Pancreas (tissue), 10 donors: ENCODE data around the gene RGS14. TPM values are rescaled to one million over a fixed set of nuclear protein-coding genes. Genes with fewer than 3 reads are reported as not detected.

Experiments
- ATAC-seq, 4 donors: fragments of 200-7000 bp; cut with Tn5 transposase; one replicate each; pipeline versions ENCODE4 v1.8.0 to v1.9.1; 2020; ENCODE audit warnings: mild to moderate bottlenecking in 4 of 4, moderate library complexity in 4 of 4
- DNase-seq, 6 donors: peaks; one replicate each; pipeline ENCODE4 v3.0.0-alpha.2; 2020
- FAIRE-seq: peaks from 2 replicates; lab custom pipeline; 2012; peaks lifted over from hg19 to GRCh38; lab: Jason Lieb, UNC
- H3K27ac ChIP-seq, 4 donors: fragments of 200-600 bp; sonication (generic); 1 replicate in 3 of 4; 2 replicates in 1 of 4; pipeline versions ENCODE4 v1.5.0 to v1.8.0; 2020
- H3K27me3 ChIP-seq, 4 donors: fragments of 200-600 bp; one replicate each; pipeline ENCODE4 v1.8.0; 2021
- H3K36me3 ChIP-seq, 3 donors: fragments of 200-600 bp; sonication (generic) in 1 of 3; one replicate each; pipeline versions ENCODE4 v1.5.0 to v1.8.0; 2020 to 2021
- H3K4me1 ChIP-seq, 3 donors: fragments of 200-600 bp; one replicate each; pipeline ENCODE4 v1.8.0; 2021
- H3K4me3 ChIP-seq, 4 donors: fragments of 200-600 bp; sonication (generic) in 2 of 4; one replicate each; pipeline versions ENCODE4 v1.5.0 to v1.8.0; 2020 to 2021
- H3K9me3 ChIP-seq, 4 donors: fragments of 200-600 bp; one replicate each; pipeline ENCODE4 v1.8.0; 2021
- WGBS, 2 donors: extraction: QIAGEN DNeasy Blood & Tissue Kit; methylation state at CpG; one replicate each; pipeline ENCODE4 v1.1.7; 2013; 5-methylcytosine and 5-hydroxymethylcytosine counted together
- intact Hi-C, 3 donors: fragments of 100-400 bp; cut with DNase I; formaldehyde crosslinking; loops; one replicate each; pipeline versions ENCODE4 v1.11.1 to v1.14.2; 2022
- polyA plus RNA-seq, 2 donors: library from polyadenylated mRNA; stranded (reverse); fragments of 200-250 nt; gene quantifications; one replicate each; pipeline ENCODE4 v1.2.3, GENCODE V29; 2013
- total RNA-seq, 6 donors: library from RNA; stranded (reverse); fragmentation: NEBNext Ultra II Directional in 4 of 6; extraction: Animal tissue kit (Norgen Biotek cat#: 25700) in 4 of 6; gene quantifications; one replicate each; pipeline versions ENCODE4 v1.2.1 to v1.2.4, GENCODE V29; 2021 to 2023
- TF ChIP-seq, protein P1 (sequence below), 4 donors: fragments of 200-600 bp; sonication (generic) in 3 of 4; IDR thresholded peaks; one replicate each; pipeline versions ENCODE4 v1.5.0 to v1.8.0; 2021; ENCODE audit warnings: antibody characterized with exemption in 4 of 4
- donor health status: healthy with polysubstance abuse.
- donor health status: DM: no; HTN: no; CAD: no; lungs with moderate emphysema.
- donor health status: DM: no; HTN: no; CAD: no.
- donor health status: control.
- donor health status: control.
- donor health status: Bipolar disorder and iron deficiency.
- donor health status: DM: yes; HTN: yes; CAD: no.
- donor health status: DM: no; HTN: no; CAD: no.
- donor health status: DM: no; HTN: no; CAD: no.
- donor health status: DM: yes; HTN: yes; CAD: no.

RGS14 gene
- total and polyA plus RNA-seq, 8 donors, result 7.0 to 30.9 (median 12.2) TPM

DNA sequence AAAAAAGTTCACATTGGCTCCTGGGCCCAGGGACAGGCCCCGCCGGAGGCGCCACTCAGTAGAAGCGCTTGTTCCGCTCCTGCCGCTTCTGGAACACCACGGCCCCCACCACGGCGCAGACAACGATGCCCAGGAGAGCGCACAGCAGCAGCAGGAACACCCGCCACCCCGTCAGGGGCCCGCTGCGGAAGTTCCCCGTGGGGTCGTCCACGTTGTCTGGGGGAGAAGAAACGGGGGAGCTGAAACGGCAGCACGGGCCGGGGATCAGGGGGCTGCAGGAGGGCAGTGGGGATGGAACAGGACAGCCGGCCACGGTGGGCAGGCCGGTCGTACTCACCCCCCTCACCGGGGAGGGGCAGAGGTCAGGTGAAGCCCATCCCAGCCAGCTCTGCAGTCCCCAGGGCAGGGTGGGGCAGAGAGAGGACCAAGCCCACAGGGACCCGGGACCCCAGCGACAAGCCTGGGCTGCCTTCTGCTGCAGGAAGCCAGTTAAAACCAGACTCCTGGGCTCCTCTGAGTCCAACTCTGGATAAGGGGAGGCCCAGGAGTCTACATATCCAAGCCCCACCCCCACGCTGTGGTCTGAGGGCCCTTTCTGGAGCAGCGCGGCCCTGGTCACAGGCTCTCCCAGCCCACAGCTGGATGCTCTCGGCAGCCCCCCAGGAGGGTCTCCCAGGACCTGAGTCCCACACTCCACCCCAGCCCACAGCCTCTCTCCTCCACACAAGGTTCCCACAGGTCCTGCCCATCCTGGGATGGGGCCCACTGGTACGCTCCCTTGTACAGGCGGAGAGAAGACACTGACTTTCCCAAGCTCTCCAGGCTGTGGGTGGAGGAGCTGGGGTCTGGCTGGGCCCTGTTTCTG lies 25.5 kb upstream of the RGS14 start:
- H3K9me3 ChIP-seq, result no peaks in the 10 kb centered on the region
- intact Hi-C loops, result no loop called here
- 94 to 95% methylated on average over 35 of the region's 35 CpGs for WGBS, 2 donors
- H3K27ac ChIP-seq, result no peak overlapping the region
- H3K27me3 ChIP-seq, result no peaks in the 10 kb centered on the region
- TF ChIP-seq, protein P1, sequence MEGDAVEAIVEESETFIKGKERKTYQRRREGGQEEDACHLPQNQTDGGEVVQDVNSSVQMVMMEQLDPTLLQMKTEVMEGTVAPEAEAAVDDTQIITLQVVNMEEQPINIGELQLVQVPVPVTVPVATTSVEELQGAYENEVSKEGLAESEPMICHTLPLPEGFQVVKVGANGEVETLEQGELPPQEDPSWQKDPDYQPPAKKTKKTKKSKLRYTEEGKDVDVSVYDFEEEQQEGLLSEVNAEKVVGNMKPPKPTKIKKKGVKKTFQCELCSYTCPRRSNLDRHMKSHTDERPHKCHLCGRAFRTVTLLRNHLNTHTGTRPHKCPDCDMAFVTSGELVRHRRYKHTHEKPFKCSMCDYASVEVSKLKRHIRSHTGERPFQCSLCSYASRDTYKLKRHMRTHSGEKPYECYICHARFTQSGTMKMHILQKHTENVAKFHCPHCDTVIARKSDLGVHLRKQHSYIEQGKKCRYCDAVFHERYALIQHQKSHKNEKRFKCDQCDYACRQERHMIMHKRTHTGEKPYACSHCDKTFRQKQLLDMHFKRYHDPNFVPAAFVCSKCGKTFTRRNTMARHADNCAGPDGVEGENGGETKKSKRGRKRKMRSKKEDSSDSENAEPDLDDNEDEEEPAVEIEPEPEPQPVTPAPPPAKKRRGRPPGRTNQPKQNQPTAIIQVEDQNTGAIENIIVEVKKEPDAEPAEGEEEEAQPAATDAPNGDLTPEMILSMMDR (IDR thresholded peaks at IDR 0.05), result no peak
- no peak overlapping the region for H3K4me3 ChIP-seq
- DNase-seq, result peak in 1 of 6 donors; percentile 74
- peaks cover 0 to 14% (median 11%) of the 10 kb centered on the region in 3 donors for H3K4me1 ChIP-seq
- peaks cover 0 to 54% (median 39%) of the 10 kb centered on the region in 3 donors for H3K36me3 ChIP-seq
- no peak for FAIRE-seq
- no peak for ATAC-seq

DNA sequence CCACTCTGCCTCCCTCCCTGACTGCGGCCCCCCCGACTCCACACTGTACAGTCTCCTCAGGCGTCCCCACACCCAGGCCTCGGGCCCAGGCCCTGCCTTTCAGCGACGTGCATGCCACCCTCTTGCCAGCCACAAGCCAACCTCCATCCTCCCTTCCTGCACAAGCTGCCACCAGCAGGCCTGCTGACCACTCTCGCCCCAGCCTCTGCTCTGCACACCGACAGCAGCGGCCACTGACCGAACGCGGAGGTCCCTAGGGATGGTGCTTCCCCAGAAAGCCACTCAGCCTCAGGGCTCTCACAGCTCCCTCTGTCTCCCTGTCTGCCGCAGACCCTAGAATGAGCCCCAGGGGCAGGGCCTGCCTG lies 24.8 kb upstream of the RGS14 start:
- Histone ChIP-seq H3K9me3 (no peaks in the 10 kb centered on the region), H3K4me1 (peaks cover 0 to 14% (median 5%) of the 10 kb centered on the region in 3 donors), H3K4me3 (no peak overlapping the region), H3K27me3 (no peaks in the 10 kb centered on the region), H3K27ac (no peak overlapping the region), H3K36me3 (peaks cover 0 to 61% (median 40%) of the 10 kb centered on the region in 3 donors)
- intact Hi-C loops, result no loop called here
- DNase-seq (peak in 1 of 6 donors; percentile 69), FAIRE-seq (no peak), ATAC-seq (no peak)
- TF ChIP-seq, protein P1 (IDR thresholded peaks at IDR 0.05), result no peak
- WGBS, 2 donors, result 94 to 95% methylated on average over 13 of the region's 13 CpGs

DNA sequence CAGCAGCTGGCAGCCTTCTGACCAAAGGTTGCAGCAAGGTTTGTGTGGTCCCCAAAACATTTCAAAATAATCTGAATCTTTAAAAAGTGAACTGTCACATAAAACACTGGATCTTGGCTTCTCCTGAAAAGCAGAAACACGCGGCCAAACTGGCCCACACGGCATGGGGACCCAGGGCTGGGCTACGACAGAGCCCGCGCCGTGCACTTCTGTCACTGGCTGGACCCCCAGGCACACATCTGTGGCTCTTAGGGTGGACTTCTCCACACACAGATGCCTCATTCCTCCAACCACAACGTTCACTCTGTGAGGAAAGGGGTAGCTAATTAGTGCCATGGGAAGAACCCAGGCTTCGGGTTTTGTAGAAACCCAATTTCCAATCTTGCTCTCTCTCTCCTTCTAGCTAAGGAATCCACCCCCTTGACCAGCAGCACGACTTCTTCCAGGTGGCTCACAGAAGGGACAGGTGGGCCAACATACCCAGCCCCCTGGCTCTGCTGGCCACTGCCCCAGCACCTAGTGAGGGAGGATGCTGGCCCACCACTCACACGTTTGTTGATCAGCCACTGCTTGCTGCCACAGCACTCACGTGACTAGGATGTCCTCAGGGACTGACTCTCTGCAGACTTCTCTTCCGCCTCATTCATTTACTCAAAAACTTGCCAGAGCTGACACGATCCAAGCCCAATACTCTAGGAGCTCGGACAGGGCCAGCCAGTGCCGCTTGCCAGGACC lies 24.1 kb upstream of the RGS14 start:
- Histone ChIP-seq H3K4me3 (no peak overlapping the region), H3K9me3 (no peaks in the 10 kb centered on the region), H3K27ac (no peak overlapping the region), H3K36me3 (peaks cover 0 to 68% (median 47%) of the 10 kb centered on the region in 3 donors), H3K4me1 (peaks cover 0 to 10% (median 0%) of the 10 kb centered on the region in 3 donors), H3K27me3 (no peaks in the 10 kb centered on the region)
- ATAC-seq (no peak), FAIRE-seq (no peak), DNase-seq (peak in 1 of 6 donors; percentile 36)
- intact Hi-C loops, result no loop called here
- WGBS, 2 donors, result 90% methylated on average over 15 to 16 of the region's 16 CpGs
- TF ChIP-seq, protein P1 (IDR thresholded peaks at IDR 0.05), result no peak

DNA sequence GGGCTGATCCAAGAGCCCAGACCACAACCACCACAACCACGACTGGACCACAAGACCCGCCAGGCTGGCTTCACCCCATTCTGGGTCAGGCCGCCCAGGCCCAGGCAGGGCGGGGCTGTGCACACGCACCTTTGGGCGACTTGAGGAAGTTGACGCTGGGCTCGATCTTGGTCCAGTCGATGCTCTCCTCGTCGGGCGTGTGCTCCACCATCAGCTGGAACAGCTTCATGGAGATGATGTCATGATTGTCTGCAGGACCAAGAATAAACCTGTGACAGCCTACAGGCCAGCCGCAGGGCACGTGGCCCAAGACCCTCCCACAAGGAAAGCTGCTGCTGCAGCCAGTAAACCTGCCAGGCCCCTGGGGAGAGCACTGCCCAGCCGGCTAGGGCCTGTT lies 23.6 kb upstream of the RGS14 start:
- Histone ChIP-seq H3K9me3 (no peaks in the 10 kb centered on the region), H3K27me3 (no peaks in the 10 kb centered on the region), H3K4me3 (no peak overlapping the region), H3K4me1 (peaks cover 0 to 7% (median 0%) of the 10 kb centered on the region in 3 donors), H3K27ac (no peak overlapping the region), H3K36me3 (peaks cover 0 to 73% (median 48%) of the 10 kb centered on the region in 3 donors)
- ATAC-seq (no peak), DNase-seq (peak in 1 of 6 donors; percentile 38), FAIRE-seq (no peak)
- TF ChIP-seq, protein P1 (IDR thresholded peaks at IDR 0.05), result no peak
- intact Hi-C loops, result no loop called here
- WGBS, 2 donors, result 86 to 91% methylated on average over 15 of the region's 15 CpGs
